HG02885 (cell line): ENCODE measurements around the gene HYAL1.

Experiments
- ATAC-seq: cut with Tn5 transposase; IDR thresholded peaks from one replicate; pipeline ENCODE4 v1.9.1; 2021; ENCODE audit warnings: mild to moderate bottlenecking; ENCODE audit not compliant: unreplicated experiment, poor library complexity

HYAL1 gene

DNA sequence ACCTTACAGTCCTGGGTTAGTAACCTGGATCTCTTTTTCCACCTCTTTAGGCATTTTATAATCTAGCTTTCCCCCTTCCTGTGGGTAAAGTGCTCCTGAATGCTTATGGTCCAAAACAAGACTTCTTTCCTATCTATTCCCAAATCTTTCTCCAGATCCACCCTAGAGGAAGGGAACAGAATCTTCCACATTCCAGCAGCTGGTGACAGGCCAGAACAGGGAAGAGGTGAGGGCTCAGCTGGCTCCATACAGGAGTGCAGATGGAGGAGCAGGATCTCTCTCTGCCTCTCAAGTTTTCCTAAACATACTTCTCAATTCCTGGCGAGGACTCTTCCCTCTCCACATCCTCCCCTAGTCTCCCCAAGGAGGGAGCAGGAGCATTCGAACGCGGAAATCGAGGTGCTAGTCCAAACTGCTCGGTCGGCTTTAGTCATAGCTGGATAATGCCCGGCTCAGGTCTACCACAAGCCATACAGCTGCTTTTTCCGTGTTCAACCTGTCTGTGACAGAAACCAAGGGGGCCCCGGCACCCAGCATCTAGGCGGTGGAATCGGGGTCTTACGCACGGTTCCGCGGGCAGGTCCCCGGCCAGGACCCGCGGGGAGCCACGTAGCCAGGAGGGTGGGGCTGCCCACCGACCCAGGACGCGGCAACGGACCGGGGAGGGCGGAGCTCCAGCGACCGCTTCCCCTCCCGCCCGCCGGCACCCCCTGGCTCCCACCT is 33.2 kb upstream of the HYAL1 start:
- ATAC-seq: peak; percentile 35

DNA sequence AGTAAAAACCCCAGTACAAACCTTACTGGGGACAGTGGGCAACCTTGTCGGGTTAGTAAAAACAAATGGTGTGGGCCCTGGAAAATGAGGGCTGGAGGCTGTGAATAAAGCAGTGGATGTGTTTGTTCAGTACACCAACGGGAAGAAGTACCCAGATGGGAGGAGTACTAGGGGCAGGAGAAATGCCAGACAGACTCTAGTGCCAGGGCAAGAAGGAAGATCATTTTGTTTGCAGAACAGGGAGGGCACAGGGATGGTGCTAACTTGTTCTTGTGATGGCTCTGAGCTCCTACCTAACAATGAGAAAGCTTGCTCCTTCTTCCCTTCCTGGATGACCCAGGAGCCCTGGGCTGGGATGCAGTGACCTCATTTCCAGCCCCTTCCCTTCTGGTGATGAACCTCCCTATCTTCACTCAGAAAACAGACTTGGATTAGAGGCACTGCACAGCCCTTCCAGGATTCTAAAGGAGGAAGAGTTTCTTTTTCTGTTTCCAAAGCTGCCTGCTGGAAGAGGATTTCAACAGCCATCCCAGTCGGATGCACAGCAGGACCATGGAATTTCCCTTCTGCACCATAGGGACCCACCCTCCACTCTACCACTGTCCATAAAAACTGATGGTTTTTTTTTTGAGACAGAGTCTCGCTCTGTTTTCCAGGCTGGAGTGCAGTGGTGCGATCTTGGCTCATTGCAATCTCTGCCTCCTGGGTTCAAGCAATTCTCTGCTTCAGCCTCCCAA is 31.1 kb upstream of the HYAL1 start:
- ATAC-seq: no peak

DNA sequence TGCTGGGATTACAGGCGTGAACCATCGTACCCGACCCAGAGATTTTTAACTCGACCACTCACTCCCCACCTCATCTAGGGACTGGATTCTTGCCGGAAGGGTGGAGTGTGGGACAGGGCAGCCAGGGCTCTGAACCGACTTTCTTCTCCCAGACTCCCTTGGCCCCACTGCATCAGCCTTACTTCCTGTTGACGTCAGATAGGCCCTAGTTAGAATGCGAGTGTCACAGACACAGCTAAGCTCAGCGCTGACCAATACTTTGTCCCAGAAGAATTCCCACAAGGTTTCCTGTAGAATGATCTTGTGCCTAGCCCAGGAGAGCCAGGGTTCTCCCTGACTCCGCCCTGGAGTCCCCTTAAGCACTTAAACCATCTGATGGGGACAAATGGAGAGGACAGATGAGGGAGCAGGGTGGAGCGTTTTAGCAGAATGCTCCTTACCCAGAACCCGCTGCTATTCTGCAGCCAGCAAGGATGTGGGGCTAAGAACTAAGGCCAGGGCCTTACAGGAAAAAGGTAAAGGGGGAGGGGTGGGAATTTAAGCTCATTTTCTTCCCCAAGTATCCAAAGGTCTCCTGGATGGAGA is 30.5 kb upstream of the HYAL1 start:
- no peak for ATAC-seq

DNA sequence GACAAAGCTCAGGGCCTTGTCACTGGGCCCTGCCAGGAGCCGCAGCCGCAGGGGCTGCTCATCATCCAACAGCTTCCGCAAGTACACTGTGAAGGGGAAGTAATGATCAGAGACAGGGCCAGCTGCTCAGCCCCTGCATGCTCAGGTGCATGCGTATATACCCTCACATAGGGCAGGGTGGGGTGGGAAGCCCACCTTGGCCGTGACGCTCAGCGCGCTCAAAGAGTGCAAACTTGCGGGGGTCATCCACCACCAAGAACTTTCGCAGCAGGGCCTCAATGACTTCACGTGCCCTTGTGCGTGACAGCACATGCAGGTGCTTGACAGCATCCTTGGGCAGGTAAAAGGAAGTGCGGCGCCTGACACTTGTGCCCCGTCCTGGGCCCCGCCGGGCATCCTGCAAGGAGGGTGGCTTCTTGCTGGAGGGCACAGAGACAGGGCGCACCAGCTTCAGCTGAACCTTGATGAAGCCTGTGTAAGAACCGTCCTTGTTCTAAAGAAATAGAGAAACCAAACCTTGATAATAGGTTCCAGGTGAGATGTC is 28.1 kb upstream of the HYAL1 start:
- no peak for ATAC-seq

DNA sequence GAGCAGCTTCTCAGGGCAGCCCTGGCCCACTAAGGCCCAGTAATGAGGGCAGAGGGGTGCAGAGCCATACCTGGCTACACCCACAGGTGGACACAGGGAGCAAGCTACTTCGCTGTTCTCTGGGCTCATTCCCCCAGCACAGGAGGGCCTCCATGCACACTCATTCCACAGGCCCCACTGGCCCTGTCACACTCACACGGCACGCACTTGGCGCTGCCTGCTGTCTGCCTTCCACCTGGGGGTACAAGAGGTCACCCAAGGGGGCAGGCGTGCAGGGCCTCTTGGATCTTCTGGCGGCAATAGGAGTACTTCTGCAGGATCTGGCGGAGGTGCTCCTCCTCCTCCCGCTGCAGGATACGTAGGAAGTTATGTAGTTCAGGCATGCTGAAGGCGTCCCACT is 27.0 kb upstream of the HYAL1 start:
- no peak for ATAC-seq

DNA sequence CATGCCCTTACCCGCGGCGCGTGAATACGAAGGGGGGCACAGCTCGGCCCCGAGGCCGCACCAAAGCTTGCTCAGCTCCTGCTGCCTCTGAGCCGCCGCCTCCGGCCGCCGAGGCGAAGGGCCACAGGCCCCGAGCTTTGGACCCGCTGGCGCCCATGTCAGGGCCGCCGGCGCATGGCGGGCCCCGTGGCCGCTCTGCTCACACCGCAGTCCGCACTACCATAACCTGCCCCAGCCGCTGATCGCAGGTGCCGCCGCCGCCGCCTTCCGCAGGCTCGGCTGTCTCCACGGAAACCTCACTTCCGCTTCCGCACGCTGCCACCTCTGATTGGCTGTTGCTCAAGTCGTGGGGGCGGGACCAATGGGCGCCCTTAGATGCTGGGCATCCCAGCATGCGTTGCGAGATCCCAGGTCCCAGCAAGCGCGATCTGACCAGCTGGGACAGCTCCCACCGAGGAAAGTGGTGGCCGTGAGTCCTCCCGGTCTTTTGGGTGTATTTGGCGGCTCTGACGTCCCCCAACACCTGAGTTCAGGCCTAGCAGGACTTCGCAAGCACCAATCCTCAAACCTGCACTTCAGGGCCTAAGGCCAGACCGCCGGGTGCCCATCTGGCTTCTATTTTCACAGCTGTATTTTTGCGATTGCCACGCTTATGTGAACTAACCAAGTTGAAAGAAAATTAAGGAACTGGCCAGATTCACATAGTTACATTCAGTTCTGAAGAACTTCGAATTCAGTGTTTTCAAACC is 24.7 kb upstream of the HYAL1 start, which contains the start of gene TUSC2:
Gene TUSC2, minus strand, starts transcription at position 281 of the 749 bp plus-strand sequence. Its CDS starts 124 bp downstream, at position 157.
- ATAC-seq: peak; percentile 91

DNA sequence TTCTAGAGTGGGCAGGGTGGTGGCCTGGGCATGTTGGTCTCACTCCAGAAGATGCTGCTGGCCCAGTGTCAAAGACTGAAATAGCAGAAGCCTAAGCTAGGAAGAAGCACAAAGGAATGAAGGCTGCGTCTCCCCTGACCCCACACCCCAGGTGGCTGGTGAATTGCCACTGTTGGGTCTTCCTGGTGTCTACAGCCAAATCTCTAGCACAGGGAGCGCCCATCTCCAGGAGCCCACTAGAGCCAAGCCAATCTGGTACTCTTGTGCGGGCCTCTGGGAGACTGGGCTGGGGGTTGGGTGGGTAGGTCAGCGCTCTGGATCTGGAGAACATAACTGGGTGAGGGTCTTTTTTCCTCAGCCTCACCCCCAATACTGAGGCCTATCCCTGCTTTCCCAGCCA is 23.8 kb upstream of the HYAL1 start:
- ATAC-seq: no peak

DNA sequence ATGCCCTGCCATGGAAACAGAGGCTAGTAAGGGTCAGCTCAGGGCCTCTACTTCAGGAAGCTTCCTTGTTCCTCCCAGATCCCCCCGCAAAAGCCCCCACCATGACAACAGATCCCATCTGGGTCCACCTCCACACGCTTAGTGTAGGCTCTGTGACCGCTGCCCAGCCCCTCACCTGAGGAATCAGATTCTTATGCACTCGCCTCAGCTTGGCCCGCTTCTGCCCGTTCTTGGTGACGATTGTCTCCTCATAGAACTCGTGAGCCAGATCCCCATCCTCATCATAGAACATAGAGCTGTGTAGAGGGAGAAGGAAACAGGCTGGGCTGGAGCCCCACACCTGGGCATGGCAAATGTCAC is 22.8 kb upstream of the HYAL1 start:
- no peak for ATAC-seq

DNA sequence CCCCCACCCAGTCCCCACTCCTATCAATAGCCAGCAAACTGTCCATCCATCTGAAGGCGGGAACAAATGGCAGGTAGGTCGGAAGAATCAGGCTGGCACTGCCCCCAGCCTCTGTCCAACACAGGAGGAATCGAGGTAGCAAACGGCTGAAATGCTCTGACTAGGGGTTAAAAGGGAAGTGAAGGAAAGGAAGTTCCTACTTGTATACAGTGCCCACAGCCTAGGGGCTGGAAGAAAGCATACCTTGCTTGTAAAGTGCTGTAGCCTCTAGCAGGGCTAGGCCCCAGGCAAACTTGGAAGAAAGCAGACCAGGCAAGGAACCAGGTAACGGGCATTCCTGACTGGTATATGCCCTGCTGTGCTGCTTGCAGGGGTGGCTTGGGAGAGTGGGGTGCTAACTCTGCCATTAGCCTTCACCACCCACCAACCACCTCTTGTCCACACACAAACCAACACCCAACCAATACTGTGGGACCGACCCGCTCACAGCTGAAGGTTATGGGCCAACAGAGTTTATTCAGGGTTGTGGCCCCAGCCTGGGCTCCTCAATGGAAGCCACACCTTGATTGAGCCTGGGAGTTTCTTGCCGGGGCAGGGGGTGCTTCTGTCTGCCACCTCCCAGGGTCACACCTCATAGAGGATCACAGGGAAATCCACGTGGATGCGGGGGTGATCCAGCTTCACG is 22.3 kb upstream of the HYAL1 start:
- no peak for ATAC-seq

DNA sequence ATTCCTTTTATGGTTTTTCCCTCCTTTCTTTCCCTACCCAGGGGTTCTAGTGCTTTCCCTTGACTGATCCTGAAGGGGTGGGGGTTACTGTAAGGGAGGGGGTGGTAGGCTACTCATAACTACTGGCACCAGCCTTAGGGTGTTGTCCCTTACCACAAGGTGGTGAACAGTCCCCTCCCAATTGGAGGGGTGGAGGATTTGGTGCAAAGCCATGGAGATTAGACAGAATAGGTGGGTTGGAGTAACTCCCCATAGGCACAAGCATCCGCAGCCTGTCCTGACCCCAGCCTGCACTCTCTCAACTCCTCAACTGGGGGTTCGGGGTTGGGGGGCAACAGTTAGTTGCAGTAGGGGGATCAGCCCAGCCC is 21.7 kb upstream of the HYAL1 start:
- no peak for ATAC-seq

DNA sequence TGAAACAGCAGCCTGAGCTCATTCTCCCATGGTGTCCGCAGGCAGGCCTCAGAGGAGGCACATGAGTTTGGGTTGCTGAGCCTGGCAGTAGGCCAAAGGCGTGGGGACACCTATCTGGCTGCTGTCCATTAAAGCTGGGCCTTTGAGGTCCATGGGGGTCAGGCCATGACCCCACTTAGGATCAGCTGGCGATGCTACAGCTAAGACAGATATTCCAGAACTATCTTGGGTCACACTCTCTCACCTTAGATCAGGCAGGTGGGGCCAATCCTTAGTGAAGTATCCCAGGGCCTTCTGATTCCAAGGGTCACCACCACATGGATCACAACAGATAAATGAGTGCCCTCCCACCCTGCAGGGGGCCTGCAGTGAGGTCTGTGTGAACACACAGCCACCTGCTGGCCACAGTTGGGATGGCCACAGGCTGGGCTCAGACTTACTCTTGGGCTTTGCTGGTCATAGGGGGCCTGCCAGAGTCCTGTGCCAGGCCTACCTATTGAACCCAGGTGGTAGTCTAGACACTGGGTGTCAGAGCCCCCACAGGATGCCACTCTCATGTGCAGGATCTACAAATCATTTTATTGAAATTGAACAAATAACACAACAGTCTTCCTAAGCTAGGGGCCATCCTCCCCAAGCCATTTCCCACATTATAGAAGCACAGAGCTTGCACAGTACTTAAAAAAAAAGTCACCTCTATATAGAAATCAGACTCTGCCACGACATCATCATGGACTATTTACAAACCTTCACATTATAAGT is 21.2 kb upstream of the HYAL1 start:
- no peak for ATAC-seq

DNA sequence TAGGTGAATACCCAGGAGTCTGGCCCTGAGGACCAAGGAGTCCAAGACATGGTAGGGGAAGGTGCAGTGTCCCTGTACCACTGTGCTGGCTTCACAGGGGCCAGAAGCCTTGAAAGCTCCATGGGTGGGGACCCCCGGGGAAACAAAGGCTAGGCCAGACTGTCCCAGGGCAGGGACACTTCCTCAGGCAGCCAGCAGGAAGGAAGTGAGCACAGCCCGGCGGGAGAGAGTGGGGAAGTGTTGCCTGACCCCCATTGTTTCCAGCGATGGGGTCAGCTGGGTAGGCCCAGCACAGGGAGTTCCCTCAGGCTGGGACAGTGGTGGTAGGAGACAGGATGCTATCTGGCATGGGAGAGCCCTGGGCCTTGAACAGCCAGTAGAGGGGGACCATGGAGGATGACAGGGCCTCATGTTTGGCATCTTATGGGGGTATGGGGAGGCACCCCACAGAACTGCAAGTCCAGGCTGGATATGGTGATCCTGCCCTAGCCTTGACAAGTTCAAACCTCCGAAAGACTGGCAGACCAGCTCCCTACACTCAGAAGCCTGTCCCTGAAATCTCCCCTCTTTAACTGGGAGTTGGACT is 20.3 kb upstream of the HYAL1 start:
- ATAC-seq: no peak

DNA sequence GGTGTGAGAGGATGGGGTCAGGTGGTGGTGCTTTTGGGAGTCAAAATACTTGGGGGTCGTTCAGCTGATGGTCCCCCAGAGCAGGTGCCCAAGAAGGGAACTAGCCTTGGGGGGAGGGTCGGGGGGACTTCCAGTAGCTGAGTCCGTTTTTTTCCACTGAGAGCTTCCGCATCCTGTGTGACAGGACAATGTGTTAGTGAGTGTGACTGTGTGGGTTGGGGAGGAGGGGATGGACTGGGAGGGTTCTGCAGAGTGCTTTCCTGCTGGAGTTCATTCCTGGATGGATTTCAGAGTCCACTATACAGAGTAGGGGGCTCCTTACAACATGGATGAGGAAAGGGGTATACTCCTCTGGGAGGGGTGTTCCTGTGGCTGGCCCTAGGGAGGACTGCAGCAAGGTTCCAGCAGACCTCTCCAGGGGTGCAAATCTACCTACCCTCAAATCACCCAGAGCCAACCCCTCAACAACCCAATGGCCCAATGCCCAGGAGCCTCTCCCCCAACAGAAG is 19.8 kb upstream of the HYAL1 start:
- no peak for ATAC-seq

DNA sequence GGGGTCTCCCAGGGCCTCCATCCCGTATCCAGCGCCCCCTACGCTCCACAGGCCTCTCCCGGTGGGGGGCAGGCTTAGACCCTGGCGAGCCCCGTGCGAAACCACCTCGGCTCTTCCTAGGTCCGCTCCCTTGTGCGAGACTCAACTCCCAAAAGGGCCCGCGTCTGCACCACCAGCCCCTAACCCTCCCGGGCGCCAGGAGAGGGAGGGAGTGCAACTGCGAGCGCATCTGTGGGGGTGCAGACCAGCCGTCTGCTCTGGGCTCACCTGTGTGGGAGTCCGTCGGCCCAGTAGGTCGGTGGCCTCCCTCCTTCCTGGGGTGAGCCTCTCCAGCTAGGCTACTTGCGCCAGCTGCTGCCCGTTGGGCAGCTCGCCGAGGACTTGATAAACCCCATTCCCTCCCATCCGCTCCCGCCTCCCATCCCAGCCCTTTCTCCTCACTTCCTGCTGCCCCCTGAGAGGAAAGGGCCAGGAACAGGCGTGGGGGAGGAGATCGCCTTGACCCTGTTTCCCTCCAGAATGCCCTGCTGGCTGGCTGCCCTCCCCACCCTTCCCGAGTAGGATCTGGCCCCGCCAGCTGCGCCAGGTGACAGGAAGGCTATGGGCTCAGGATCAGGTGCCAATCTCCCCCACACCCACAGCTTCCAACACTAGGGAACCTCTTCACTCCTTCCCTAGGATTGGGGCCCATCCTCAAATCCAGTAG is 19.2 kb upstream of the HYAL1 start, which contains the start of gene HYAL2:
Gene HYAL2, minus strand, starts transcription at position 360 of the 706 bp plus-strand sequence. CDS start 2,256 bp downstream, outside the sequence.
- ATAC-seq: no peak

DNA sequence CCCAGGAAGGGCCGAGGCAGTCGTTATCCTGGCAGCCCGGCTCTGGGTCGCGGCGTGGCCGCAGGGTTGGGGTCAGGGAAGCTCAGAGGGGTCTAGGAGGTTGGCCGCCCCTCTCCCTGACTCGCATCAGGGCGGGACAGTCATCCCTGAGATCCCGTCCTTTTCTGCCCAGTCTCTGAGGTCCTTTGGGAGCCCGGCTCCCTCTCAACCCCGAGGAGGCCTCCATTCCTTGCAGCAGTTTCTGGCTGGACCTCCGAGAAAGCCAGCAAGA is 18.7 kb upstream of the HYAL1 start:
- ATAC-seq: no peak

DNA sequence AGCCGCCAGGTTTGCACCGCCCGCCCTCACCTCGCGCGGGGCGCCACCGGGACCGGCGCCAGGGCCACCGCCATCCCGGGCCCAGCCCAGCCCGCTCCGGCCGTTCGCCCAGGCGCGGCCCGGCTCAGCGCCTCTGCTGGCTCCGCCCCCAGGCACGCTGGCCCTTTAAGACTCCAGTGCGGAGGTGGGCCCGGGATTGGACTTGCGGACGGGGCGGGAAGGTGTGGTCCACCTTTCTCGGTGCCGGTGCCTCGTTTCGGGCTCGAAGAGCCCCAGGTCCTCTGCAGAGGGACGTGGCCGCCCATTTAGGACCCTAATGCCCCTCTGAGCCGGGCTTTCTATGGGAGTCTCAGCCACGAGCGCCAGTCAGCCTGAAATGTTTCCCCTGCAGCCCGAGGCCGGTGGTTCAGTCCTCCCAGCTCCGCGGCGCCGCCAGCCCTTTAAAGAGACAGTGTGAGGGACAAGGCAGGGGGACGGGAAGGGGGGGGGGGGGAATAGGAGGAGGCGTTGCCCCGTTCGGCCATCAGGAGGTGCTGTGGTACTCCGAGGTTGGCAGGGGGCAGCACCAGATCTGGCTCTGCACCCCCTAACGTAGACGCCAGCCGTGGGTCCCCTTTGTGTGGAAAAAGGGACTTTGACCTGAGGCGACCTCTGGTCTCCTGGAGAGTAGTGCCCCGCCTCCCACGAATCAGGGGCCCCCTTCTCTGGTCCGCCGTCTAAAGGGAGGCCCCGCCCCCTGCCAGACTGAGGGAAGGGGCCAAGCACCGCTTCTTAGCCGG is 18.2 kb upstream of the HYAL1 start:
- ATAC-seq: peak; percentile 83

DNA sequence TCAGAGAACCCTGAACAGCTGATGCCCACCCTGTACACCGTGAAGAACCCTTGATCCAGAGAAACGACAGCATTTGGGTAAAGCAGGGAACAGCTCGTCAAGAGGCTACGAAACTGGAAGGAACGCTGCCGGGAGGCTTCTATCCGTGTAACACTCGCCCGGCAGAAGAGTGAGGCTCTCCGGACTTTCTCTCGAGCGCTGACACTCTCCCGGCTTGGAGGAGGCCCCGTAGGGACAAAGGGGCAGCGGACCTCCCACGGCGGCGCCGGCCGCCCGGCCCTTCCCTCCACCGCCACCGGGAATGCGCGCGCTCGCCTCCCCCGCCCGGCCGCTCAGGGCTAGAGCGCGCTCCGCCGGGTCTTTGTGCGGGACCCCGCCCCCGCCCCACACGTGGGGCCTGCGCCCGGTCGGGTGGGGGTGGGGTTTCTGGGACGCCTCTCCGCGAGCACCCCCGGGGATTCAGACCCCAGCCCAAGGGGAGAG is 17.5 kb upstream of the HYAL1 start:
- ATAC-seq: peak; percentile 56
